GM12891 (cell line): ENCODE data around the gene MT1A.
"Not testable (repeated sequence)": the region's sequence is repeated elsewhere in the genome, so short reads cannot be mapped to it uniquely, and the experiment has no call there.

Experiments
- DNase-seq: peaks from one replicate; pipeline ENCODE4 v3.0.0; 2011; ENCODE audit warnings: low spot score; ENCODE audit not compliant: insufficient read length
- FAIRE-seq: peaks from 2 replicates; lab custom pipeline; 2011; peaks lifted over from hg19 to GRCh38; lab: Jason Lieb, UNC
- PAX5 ChIP-seq: IDR thresholded peaks from 2 replicates; pipeline ENCODE4 v1.6.1; 2011; ENCODE audit warnings: low read length, moderate library complexity, mild to moderate bottlenecking; ENCODE audit not compliant: insufficient read depth, severe bottlenecking
- POLR2A ChIP-seq: IDR thresholded peaks from 2 replicates; pipeline ENCODE4 v1.6.1; 2011; ENCODE audit warnings: low read depth, low read length, control low read depth
- POLR2AphosphoS5 ChIP-seq: IDR thresholded peaks from 2 replicates; pipeline ENCODE4 v1.6.1; 2011; ENCODE audit warnings: low read depth, low read length, control low read depth
- POU2F2 ChIP-seq: IDR thresholded peaks from 2 replicates; pipeline ENCODE4 v1.6.1; 2011; ENCODE audit warnings: low read depth, mild to moderate bottlenecking, control low read depth, low read length, moderate library complexity
- SPI1 ChIP-seq: IDR thresholded peaks from 2 replicates; pipeline ENCODE4 v1.6.1; 2011; ENCODE audit warnings: low read depth, low read length, control low read depth
- TAF1 ChIP-seq: IDR thresholded peaks from 2 replicates; pipeline ENCODE4 v1.6.1; 2011; ENCODE audit warnings: low read depth, low read length, control low read depth

Gene MT1A

GRCh38 chr16:56667581-56668571 lies 29.4 kb downstream of the MT1A start, which contains the start of gene MT1G:
Gene MT1G (minus strand): TSS chr16:56668065. CDS start chr16:56667993, 72 bp downstream.
- no peak for DNase-seq
- no peak for TF ChIP-seq PAX5
- no peak for TF ChIP-seq POLR2A
- no peak for TF ChIP-seq SPI1
- TF ChIP-seq POU2F2, result no peak
- no peak for TF ChIP-seq TAF1
- TF ChIP-seq POLR2AphosphoS5, result no peak
- FAIRE-seq, result no peak

GRCh38 chr16:56669005-56669839 lies 30.8 kb downstream of the MT1A start, which contains the start of gene MT1H:
Gene MT1H (plus strand): TSS chr16:56669814. CDS start chr16:56669885, 71 bp downstream.
- FAIRE-seq (no peak), DNase-seq (no peak)
- TF ChIP-seq POLR2AphosphoS5 (no peak), SPI1 (no peak), PAX5 (no peak), POLR2A (no peak), TAF1 (no peak), POU2F2 (no peak)

- DNase-seq, result no peak
- no peak for FAIRE-seq
- no peak for TF ChIP-seq POU2F2
- TF ChIP-seq PAX5, result no peak
- no peak for TF ChIP-seq TAF1
- no peak for TF ChIP-seq POLR2AphosphoS5
- no peak for TF ChIP-seq POLR2A
- TF ChIP-seq SPI1, result no peak
Measured at GRCh38 chr16:56669840-56670619, 31.6 kb downstream of the MT1A start.

GRCh38 chr16:56670620-56670934 lies 32.1 kb downstream of the MT1A start:
- DNase-seq, result no peak
- no peak for FAIRE-seq
- TF ChIP-seq PAX5 (no peak), POLR2A (no peak), TAF1 (no peak), POLR2AphosphoS5 (no peak)

GRCh38 chr16:56671691-56672090 lies 33.2 kb downstream of the MT1A start:
- DNase-seq, FAIRE-seq: not testable (repeated sequence)

- FAIRE-seq, DNase-seq: not testable (repeated sequence)
Measured at GRCh38 chr16:56672171-56672570, 33.7 kb downstream of the MT1A start.

- FAIRE-seq (no peak), DNase-seq (no peak)
- TF ChIP-seq PAX5, result no peak
- TF ChIP-seq SPI1, result no peak
- TF ChIP-seq POU2F2, result no peak
- TF ChIP-seq POLR2A, result no peak
- no peak for TF ChIP-seq TAF1
- TF ChIP-seq POLR2AphosphoS5, result no peak
Measured at GRCh38 chr16:56672761-56673536, 34.5 kb downstream of the MT1A start.

- DNase-seq (no peak), FAIRE-seq (no peak)
- TF ChIP-seq SPI1 (no peak), POLR2AphosphoS5 (no peak), POU2F2 (no peak), TAF1 (no peak), PAX5 (no peak), POLR2A (no peak)
Measured at GRCh38 chr16:56673921-56674320, 35.5 kb downstream of the MT1A start.

GRCh38 chr16:56674570-56674969 lies 36.1 kb downstream of the MT1A start:
- DNase-seq, FAIRE-seq: not testable (repeated sequence)
